GM15510 (cell line): ENCODE results near the gene ACOX3.

Experiments used
- POLR2A ChIP-seq: IDR thresholded peaks from 3 replicates; pipeline ENCODE4 v1.6.1; 2011; ENCODE audit warnings: borderline replicate concordance; ENCODE audit not compliant: insufficient read length; ENCODE audit errors: extremely low read depth

The ACOX3 gene

DNA sequence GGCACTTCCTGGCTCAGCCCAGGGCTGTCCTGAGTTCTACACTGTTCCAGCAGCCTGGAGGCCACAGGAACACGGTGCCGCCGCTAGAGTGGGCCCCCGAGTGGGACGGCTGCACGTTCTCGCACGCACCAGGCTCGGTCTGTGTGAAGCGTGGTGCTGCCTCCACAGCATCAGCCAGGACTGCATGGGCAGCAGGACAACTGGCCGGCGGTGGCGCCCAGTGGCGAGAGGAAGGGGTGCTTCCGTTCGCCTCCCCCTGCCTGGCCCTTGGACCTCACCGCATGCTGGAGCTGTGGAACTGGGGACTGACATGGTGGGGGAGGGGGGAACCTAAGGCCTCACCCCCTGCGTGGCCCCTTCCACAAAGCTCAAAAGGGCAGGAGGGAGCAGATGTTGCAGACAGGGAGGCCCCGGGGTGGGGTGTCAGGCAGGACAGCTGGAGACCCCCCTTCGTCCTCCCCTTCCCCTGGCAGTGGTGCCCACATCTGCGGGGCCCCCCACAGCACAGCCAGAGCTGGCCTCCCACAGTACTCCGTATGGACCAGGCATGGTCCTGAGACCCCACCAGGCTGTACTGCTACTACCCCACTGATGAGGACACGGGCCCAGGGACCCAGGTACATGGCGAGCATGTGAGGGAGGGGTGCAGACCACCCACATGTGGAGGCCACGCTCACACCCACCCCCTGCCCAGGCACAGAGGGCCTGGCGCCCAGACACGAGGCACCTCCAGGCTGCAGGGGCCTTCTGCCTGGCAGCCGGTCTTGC lies 58.5 kb downstream of the ACOX3 start:
- no peak for TF ChIP-seq POLR2A

DNA sequence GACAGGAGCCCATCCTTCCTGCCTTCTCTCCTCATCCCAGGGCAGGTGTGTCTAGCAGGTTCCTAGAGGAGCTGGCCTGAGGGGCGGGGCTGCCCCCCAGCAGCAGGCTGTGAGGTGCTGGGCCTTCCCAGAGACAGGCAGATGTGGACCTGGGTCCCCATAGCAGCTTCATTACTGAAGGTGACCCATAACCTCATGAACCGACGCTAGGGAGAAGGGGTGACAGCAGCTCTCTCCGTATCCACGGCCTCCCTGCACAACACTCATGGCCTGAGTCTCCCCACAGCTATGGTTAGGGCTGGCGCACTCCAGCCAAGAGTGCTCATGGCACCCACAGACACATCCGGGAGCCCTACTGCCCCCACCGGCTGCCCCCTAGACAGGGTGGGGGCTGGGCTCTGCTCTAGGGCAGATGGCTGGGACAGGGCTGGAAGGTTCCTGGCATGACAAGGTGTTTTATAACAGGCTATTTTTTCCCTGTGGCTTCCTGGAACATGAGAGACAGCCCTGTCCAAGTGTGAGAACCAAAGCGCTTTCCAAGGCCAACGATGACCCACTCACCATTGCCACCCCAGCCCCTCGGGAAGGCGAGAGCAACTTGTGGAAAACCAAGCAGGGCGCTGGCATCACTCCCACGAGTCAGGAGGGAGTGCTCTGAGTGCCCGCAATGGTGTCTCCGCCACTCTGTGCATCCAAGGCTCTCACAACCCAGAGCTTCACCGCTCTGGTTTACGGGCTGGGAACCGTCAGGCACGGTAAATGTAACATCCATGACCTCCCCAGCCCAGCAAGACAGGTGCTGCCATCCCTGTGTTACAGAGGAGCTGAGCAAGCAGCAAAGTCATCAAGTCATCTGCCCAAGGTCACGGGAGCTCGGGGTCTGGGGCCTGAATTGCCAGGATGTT lies 59.8 kb downstream of the ACOX3 start:
- no peak for TF ChIP-seq POLR2A

DNA sequence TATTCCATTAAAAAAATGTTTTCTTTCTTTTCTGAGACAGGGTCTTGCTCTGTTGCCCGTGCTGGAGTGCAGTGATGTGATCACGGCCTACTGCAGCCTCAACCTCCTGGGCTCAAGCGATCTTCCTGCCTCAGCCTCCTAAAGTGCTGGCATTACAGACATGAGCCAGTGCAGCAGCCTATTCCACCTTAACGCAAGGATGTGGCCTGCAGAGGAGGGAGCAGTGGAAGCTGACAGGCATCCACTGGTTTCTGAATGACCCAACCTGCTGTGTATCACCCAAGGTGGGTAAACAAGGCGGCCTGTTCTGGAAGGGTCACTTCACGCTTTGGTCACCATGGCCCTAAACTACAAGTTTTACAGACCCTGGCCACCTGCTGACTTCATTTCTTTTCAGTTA lies 60.8 kb downstream of the ACOX3 start:
- TF ChIP-seq POLR2A: no peak

DNA sequence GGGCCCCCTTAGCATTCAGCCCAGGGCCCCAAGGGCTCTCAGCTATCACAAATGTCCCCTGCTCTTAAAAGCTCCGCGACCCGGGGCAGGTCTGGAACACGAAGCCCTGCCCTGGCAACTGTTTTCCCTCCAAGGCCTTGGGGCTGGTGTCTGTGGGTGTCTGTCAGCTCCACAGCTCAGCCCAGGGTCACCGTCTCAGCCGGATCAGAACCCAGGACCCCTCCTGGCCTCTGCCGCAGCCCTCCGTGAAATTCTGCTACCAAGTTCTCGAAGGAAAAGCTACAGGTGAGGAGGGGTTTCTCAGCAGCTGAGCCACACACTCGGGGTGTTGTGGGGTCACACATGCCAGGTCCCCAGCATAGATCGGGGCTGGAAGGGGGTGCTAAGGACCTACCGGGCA lies 61.2 kb downstream of the ACOX3 start:
- no peak for TF ChIP-seq POLR2A

- TF ChIP-seq POLR2A: no peak
Observed at GRCh38 chr4:8378776-8379175, 61.7 kb downstream of the ACOX3 start.

- no peak for TF ChIP-seq POLR2A
Observed at GRCh38 chr4:8378101-8378724, 62.3 kb downstream of the ACOX3 start.

DNA sequence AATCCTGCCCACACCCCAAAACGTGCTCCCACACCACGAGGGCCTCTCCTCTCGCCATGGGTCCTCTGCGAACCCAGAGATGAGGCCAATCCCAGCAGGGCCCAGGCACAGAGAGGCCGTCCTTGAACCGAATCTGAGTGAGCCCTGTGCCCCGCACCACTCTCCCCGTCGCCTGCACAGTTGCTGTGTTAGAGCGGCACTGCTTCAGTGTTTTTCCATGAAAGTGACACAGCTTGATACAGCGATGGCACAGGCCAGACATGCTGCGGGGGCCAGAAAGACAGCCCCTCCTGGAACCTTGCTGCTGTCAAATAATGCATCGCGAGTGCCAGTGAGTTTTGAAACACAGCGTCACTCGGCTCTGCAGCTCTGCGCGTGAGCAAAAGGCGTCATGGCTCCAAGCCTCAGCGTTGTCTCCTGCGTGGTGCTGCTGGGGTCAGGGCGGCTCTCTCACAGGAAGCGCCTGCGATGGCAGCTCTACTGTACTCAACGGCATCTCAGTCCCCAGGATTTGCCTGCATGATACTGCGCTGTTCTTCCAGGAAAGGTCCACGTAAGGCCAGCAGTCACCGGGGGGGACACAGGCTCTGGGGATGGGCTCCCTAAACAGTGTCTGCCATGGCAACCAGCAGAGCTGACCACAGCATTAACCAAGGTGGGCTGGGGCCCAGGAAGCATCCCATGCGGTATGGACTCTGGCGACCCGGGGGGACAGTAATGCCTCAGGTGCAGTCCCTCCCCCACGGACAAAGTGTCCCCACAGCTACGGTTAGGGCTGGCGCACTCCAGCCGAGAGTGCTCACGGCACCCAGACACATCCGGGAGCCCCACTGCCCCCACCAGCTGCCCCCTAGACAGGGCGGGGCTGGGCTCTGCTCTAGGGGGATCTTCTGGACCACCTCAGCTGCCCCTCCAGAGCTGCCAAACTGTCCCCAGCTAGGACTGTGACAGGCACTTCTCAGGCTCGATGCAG lies 63.1 kb downstream of the ACOX3 start:
- TF ChIP-seq POLR2A: no peak

GRCh38 chr4:8376361-8377102 lies 64.0 kb downstream of the ACOX3 start:
- no peak for TF ChIP-seq POLR2A

GRCh38 chr4:8374851-8375649 lies 65.5 kb downstream of the ACOX3 start:
- TF ChIP-seq POLR2A: no peak

- no peak for TF ChIP-seq POLR2A
Observed at GRCh38 chr4:8373973-8374545, 66.5 kb downstream of the ACOX3 start.

DNA sequence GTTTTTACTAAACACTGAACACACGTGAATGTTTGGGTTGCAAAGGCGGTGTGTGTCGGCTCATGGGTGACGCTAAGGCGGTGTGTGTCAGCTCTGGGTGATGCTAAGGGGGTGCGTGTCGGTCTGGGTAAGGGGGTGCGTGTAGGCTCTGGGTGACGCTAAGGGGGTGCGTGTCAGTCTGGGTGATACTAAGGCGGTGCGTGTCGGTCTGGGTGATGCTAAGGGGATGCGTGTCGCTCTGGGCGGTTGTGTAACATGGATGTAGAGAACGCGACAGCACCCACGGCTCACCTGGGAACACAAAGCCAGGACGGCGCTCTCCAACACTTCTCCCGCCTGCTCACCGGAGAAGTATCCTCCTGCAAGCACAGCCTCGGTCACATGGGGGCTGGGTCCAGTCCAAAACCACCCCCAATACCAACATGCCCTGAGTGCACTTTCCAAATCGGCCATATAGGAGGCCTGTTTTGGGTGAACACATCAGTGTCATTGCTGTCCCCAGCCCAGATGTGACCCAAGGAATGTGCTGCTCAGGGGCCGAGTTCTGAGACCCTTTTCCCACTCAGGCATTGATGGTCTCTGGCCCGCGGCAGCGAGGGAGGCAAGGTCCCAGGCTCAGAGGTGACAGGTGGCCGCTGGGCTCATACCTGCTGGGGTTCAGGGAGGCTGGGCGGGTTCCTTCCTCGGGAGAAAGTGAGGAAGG lies 67.1 kb downstream of the ACOX3 start:
- TF ChIP-seq POLR2A: no peak

GRCh38 chr4:8372506-8372905 lies 68.0 kb downstream of the ACOX3 start:
- TF ChIP-seq POLR2A: no peak

GRCh38 chr4:8371596-8371995 lies 68.9 kb downstream of the ACOX3 start:
- no peak for TF ChIP-seq POLR2A
